Breast epithelium (tissue), 3 donors: ENCODE data around the gene MYLK.

Experiments
- POLR2A ChIP-seq: fragments of 450-650 bp; IDR thresholded peaks from one replicate; pipeline ENCODE4 v1.6.1; 2016; ENCODE audit warnings: antibody characterized with exemption, mild to moderate bottlenecking, moderate library complexity
- TF ChIP-seq, protein P1 (sequence below), 3 donors: fragments of 450-650 bp; IDR thresholded peaks; one replicate each; pipeline ENCODE4 v1.5.1; 2016 to 2017; ENCODE audit warnings: antibody characterized with exemption in 3 of 3, mild to moderate bottlenecking in 3 of 3, moderate library complexity in 3 of 3

DNA sequence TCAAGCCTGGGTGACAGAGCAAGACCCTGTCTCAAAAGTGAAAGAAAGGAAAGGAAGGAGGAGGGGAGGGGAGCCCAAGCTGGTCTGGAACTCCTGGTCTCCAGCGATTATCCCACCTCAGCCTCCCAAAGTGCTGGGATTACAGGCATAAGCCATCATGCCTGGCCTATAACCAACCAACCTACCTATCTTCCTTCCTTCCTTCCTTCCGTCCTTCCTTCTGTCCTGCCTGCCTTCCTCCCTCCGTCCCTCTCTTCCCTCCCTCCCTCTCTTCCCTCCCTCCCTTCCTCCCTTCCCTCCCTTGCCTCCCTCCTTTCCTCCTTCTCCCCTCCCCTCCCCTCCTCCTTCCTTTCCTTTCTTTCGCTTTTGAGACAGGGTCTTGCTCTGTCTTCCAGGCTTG lies 242.6 kb downstream of the MYLK start:
- no peak for TF ChIP-seq POLR2A
- TF ChIP-seq, protein P1, sequence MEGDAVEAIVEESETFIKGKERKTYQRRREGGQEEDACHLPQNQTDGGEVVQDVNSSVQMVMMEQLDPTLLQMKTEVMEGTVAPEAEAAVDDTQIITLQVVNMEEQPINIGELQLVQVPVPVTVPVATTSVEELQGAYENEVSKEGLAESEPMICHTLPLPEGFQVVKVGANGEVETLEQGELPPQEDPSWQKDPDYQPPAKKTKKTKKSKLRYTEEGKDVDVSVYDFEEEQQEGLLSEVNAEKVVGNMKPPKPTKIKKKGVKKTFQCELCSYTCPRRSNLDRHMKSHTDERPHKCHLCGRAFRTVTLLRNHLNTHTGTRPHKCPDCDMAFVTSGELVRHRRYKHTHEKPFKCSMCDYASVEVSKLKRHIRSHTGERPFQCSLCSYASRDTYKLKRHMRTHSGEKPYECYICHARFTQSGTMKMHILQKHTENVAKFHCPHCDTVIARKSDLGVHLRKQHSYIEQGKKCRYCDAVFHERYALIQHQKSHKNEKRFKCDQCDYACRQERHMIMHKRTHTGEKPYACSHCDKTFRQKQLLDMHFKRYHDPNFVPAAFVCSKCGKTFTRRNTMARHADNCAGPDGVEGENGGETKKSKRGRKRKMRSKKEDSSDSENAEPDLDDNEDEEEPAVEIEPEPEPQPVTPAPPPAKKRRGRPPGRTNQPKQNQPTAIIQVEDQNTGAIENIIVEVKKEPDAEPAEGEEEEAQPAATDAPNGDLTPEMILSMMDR (IDR thresholded peaks at IDR 0.05) = no peak
